Spleen (tissue), 11 donors: ENCODE measurements around the gene SLC16A13. TPM values are rescaled to one million over a fixed set of nuclear protein-coding genes. Genes with fewer than 3 reads are reported as not detected.

ENCODE experiments used
- DNase-seq: peaks from one replicate; pipeline ENCODE4 v3.0.0-alpha.2; 2020
- H3K27ac ChIP-seq, 8 donors: fragments of 200-600 bp; sonication (generic) in 7 of 8; 1 replicate in 4 of 8; 2 replicates in 4 of 8; pipeline versions ENCODE4 v1.5.0 to v1.8.0; 2016 to 2021; ENCODE audit warnings: inconsistent platforms in 4 of 8, mild to moderate bottlenecking in 4 of 8, moderate library complexity in 1 of 8
- H3K27me3 ChIP-seq, 7 donors: fragments of 200-600 bp; sonication (generic) in 6 of 7; replicated peaks in 1 of 7; 1 replicate in 4 of 7; 2 replicates in 3 of 7; pipeline versions ENCODE4 v1.5.0 to v1.8.0; 2016 to 2021; ENCODE audit warnings: inconsistent platforms in 3 of 7, mild to moderate bottlenecking in 1 of 7
- H3K36me3 ChIP-seq, 6 donors: fragments of 200-600 bp; sonication (generic) in 5 of 6; 1 replicate in 4 of 6; 2 replicates in 2 of 6; pipeline versions ENCODE4 v1.5.0 to v1.8.0; 2016 to 2021; ENCODE audit warnings: inconsistent platforms in 2 of 6
- H3K4me1 ChIP-seq, 6 donors: fragments of 200-600 bp; sonication (generic) in 5 of 6; 1 replicate in 3 of 6; 2 replicates in 3 of 6; pipeline versions ENCODE4 v1.5.0 to v1.8.0; 2016 to 2021; ENCODE audit warnings: inconsistent platforms in 3 of 6
- H3K4me3 ChIP-seq, 8 donors: fragments of 200-600 bp; sonication (generic) in 7 of 8; 1 replicate in 4 of 8; 2 replicates in 4 of 8; pipeline versions ENCODE4 v1.5.0 to v1.8.0; 2016 to 2021; ENCODE audit warnings: inconsistent platforms in 4 of 8, mild to moderate bottlenecking in 4 of 8, moderate library complexity in 2 of 8
- H3K9me3 ChIP-seq, 8 donors: fragments of 200-600 bp; sonication (generic) in 7 of 8; 1 replicate in 4 of 8; 2 replicates in 4 of 8; pipeline versions ENCODE4 v1.5.0 to v1.8.0; 2016 to 2021; ENCODE audit warnings: inconsistent platforms in 4 of 8
- POLR2A ChIP-seq, 3 donors: fragments of 450-650 bp; IDR thresholded peaks; one replicate each; pipeline ENCODE4 v1.5.1; 2017; ENCODE audit warnings: antibody characterized with exemption in 3 of 3, mild to moderate bottlenecking in 1 of 3
- POLR2AphosphoS5 ChIP-seq, 3 donors: sonication (generic); formaldehyde crosslinking; IDR thresholded peaks; one replicate each; pipeline ENCODE4 v1.5.1; 2017; ENCODE audit warnings: antibody characterized with exemption in 3 of 3
- WGBS, 5 donors: extraction: QIAGEN DNeasy Blood & Tissue Kit in 3 of 5; methylation state at CpG; one replicate each; pipeline versions ENCODE4 v1.1.5 to v1.1.7; 2013 to 2018; 5-methylcytosine and 5-hydroxymethylcytosine counted together
- intact Hi-C: fragments of 100-400 bp; cut with DNase I; formaldehyde crosslinking; loops from one replicate; pipeline ENCODE4 v1.15.0; 2023; ENCODE audit warnings: low total_unique reads
- polyA plus RNA-seq, 3 donors: library from polyadenylated mRNA; stranded (reverse); fragments of 200-250 nt; gene quantifications; one replicate each; pipeline ENCODE4 v1.2.1, GENCODE V29; 2013
- total RNA-seq, 7 donors: library from RNA; depleted of rRNA in 3 of 7; stranded (reverse); fragments of >200 nt in 3 of 7; fragmentation: NEBNext Ultra II Directional in 4 of 7; extraction: Animal tissue kit (Norgen Biotek cat#: 25700) in 4 of 7; gene quantifications; one replicate each; pipeline versions ENCODE4 v1.1.0 to v1.2.1, GENCODE V29; 2016 to 2021
- TF ChIP-seq, protein P1 (sequence below), 11 experiments: fragments of 200-600 bp in 7 of 11; fragments of 450-650 bp in 4 of 11; sonication (generic) in 4 of 11; IDR thresholded peaks in 8 of 11; conservative IDR thresholded peaks in 3 of 11; 1 replicate in 7 of 11; 2 replicates in 4 of 11; pipeline versions ENCODE4 v1.4.0 to v1.8.0; 2016 to 2021; ENCODE audit warnings: antibody characterized with exemption in 11 of 11, inconsistent platforms in 4 of 11, mild to moderate bottlenecking in 1 of 11
- donor health status: healthy with polysubstance abuse.
- donor health status: DM: no; HTN: no; CAD: no; lungs with moderate emphysema.
- donor health status: DM: no; HTN: no; CAD: no.
- donor health status: Bipolar disorder and iron deficiency.
- donor health status: healthy.
- donor health status: DM: no; HTN: no; CAD: no.
- donor health status: DM: yes; HTN: yes; CAD: no.

The SLC16A13 gene
- total and polyA plus RNA-seq, 10 donors: 1.7 to 15.3 (median 6.1) TPM

DNA sequence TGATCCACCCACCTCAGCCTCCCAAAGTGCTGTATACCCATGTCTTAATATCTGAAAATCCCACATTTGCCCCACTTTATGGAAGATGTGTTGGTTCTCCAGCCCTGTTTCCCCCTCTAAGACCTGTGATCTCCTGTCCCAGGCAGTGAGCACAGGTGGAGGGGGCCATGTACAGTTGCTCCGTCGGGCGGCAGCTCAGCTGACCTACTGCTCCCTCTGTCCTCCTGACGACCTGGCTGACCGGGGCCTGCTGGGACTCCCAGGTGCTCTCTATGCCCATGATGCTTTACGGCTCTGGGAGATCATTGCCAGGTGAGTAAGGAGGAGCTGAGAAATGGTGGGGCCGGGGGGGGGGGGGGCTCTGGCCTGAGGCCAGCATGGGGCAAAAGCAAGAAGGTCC lies 30.1 kb upstream of the SLC16A13 start:
- WGBS, 5 donors: 88 to 91% (median 89%) methylated on average over 6 to 7 of the region's 7 CpGs
- peaks cover 10 to 57% (median 38%) of the 10 kb centered on the region in 6 donors for H3K4me1 ChIP-seq
- H3K27me3 ChIP-seq: no peaks in the 10 kb centered on the region
- DNase-seq: no peak
- H3K36me3 ChIP-seq: peaks cover 0 to 80% (median 35%) of the 10 kb centered on the region in 6 donors
- TF ChIP-seq POLR2AphosphoS5 (IDR thresholded peaks at IDR 0.05): no peak
- TF ChIP-seq, protein P1, sequence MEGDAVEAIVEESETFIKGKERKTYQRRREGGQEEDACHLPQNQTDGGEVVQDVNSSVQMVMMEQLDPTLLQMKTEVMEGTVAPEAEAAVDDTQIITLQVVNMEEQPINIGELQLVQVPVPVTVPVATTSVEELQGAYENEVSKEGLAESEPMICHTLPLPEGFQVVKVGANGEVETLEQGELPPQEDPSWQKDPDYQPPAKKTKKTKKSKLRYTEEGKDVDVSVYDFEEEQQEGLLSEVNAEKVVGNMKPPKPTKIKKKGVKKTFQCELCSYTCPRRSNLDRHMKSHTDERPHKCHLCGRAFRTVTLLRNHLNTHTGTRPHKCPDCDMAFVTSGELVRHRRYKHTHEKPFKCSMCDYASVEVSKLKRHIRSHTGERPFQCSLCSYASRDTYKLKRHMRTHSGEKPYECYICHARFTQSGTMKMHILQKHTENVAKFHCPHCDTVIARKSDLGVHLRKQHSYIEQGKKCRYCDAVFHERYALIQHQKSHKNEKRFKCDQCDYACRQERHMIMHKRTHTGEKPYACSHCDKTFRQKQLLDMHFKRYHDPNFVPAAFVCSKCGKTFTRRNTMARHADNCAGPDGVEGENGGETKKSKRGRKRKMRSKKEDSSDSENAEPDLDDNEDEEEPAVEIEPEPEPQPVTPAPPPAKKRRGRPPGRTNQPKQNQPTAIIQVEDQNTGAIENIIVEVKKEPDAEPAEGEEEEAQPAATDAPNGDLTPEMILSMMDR (IDR thresholded peaks at IDR 0.05 in 8 of 11, conservative IDR thresholded peaks at IDR 0.05 in 3 of 11): no peak
- no peak for TF ChIP-seq POLR2A (IDR thresholded peaks at IDR 0.05)
- intact Hi-C loops: loop anchor here (2.0 to 10.0 kb wide), 2 partner anchors 95 to 341 kb away; no protein-coding TSS in a partner anchor
- no peak overlapping the region for H3K4me3 ChIP-seq
- no peak overlapping the region for H3K27ac ChIP-seq
- no peaks in the 10 kb centered on the region for H3K9me3 ChIP-seq

DNA sequence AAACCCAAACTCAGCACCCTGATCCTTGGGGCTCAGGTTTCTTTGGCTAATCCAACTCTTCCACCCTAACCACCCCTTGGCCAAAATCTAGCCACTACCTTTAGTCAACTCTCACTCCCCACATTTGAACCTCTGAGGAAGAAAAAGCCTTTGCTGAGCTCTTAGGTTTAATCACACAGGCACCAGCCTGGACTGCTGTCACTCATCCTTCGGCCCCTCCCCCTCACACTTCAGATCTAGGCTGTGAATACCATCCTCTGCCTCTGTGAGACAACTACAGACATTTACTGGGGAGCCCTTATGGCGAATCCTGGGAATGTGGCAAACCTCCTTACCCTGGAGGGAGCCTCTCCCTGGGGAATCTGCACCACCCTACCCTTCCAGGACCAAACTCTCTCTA lies 28.7 kb upstream of the SLC16A13 start:
- H3K27ac ChIP-seq: no peak overlapping the region
- peaks cover 0 to 66% (median 22%) of the 10 kb centered on the region in 6 donors for H3K36me3 ChIP-seq
- H3K9me3 ChIP-seq: no peaks in the 10 kb centered on the region
- intact Hi-C loops: loop anchor here (10.0 kb wide), 1 partner anchor 342 kb away; no protein-coding TSS in a partner anchor
- no peaks in the 10 kb centered on the region for H3K27me3 ChIP-seq
- 83 to 100% (median 88%) methylated on average over 1 to 2 of the region's 2 CpGs for WGBS, 5 donors
- TF ChIP-seq POLR2A (IDR thresholded peaks at IDR 0.05) (no peak), POLR2AphosphoS5 (IDR thresholded peaks at IDR 0.05) (no peak)
- TF ChIP-seq, protein P1 (IDR thresholded peaks at IDR 0.05 in 8 of 11, conservative IDR thresholded peaks at IDR 0.05 in 3 of 11): no peak
- DNase-seq: no peak
- H3K4me3 ChIP-seq: no peak overlapping the region
- peaks cover 19 to 70% (median 49%) of the 10 kb centered on the region in 6 donors for H3K4me1 ChIP-seq

DNA sequence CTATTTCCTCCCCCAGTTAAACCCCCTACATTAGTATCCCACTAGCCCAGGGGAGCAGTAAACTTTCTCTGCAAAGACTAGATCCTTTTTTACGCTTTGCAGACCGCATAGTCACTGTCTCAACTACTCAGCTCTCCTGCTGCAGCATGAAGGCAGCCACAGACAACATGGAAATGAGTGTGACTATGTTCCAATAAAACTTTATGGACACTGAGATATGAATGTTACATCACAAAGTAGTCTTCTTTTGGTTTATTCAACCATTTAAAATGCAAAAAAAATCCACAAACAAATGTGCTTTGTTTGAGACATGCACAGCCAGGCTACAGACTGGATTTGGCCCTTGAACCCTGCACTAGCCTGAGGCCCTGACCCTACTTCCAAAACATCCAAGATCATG lies 25.3 kb upstream of the SLC16A13 start:
- no peaks in the 10 kb centered on the region for H3K27me3 ChIP-seq
- intact Hi-C loops: no loop called here
- H3K4me3 ChIP-seq: peak overlapping the region in 3 of 8 donors; percentile 94 to 98 (median 95)
- H3K4me1 ChIP-seq: peaks cover 19 to 81% (median 60%) of the 10 kb centered on the region in 6 donors
- DNase-seq: no peak
- H3K9me3 ChIP-seq: no peaks in the 10 kb centered on the region
- TF ChIP-seq POLR2A (IDR thresholded peaks at IDR 0.05) (no peak), POLR2AphosphoS5 (IDR thresholded peaks at IDR 0.05) (no peak)
- TF ChIP-seq, protein P1 (IDR thresholded peaks at IDR 0.05 in 8 of 11, conservative IDR thresholded peaks at IDR 0.05 in 3 of 11): no peak
- peaks cover 0 to 54% (median 9%) of the 10 kb centered on the region in 6 donors for H3K36me3 ChIP-seq
- no peak overlapping the region for H3K27ac ChIP-seq
- 81 to 97% (median 86%) methylated on average over 2 of the region's 2 CpGs for WGBS, 5 donors

DNA sequence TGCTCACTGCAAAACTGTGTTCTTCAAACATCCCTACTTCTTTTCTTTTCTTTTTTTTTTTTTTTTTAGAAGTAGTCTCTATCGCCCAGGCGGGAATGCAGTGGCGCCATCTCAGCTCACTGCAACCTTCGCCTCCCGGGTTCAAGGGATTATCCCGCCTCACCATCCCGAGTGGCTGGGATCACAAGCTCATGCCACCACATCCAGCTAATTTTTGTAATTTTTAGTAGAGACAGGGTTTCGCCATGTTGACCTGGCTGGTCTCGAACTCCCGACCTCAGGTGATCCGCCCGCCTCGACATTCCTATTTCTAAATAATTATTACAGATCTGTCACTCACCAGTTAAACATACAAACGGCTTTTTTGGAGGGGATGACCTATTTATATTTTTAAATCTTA lies 24.4 kb upstream of the SLC16A13 start:
- DNase-seq: no peak
- H3K9me3 ChIP-seq: no peaks in the 10 kb centered on the region
- TF ChIP-seq POLR2AphosphoS5 (IDR thresholded peaks at IDR 0.05): no peak
- 50 to 64% (median 55%) methylated on average over 14 of the region's 14 CpGs for WGBS, 5 donors
- no peaks in the 10 kb centered on the region for H3K27me3 ChIP-seq
- H3K27ac ChIP-seq: peak overlapping the region in 6 of 8 donors; percentile 95 to 100 (median 99)
- peaks cover 0 to 48% (median 8%) of the 10 kb centered on the region in 6 donors for H3K36me3 ChIP-seq
- intact Hi-C loops: no loop called here
- H3K4me1 ChIP-seq: peaks cover 28 to 87% (median 69%) of the 10 kb centered on the region in 6 donors
- H3K4me3 ChIP-seq: peak overlapping the region; percentile 77 to 98 (median 93)
